Hematopoietic multipotent progenitor cell treated with erythropoietin and hydrocortisone succinate and interleukin-3 and kit ligand, for 8 days (in vitro differentiated cells): ENCODE data around the gene MARCHF3.
"Not testable (repeated sequence)": the region's sequence is repeated elsewhere in the genome, so short reads cannot be mapped to it uniquely, and the experiment has no call there.

Experiments
- DNase-seq: peaks from one replicate; pipeline ENCODE4 v3.0.0-alpha.2; 2015

MARCHF3 gene

DNA sequence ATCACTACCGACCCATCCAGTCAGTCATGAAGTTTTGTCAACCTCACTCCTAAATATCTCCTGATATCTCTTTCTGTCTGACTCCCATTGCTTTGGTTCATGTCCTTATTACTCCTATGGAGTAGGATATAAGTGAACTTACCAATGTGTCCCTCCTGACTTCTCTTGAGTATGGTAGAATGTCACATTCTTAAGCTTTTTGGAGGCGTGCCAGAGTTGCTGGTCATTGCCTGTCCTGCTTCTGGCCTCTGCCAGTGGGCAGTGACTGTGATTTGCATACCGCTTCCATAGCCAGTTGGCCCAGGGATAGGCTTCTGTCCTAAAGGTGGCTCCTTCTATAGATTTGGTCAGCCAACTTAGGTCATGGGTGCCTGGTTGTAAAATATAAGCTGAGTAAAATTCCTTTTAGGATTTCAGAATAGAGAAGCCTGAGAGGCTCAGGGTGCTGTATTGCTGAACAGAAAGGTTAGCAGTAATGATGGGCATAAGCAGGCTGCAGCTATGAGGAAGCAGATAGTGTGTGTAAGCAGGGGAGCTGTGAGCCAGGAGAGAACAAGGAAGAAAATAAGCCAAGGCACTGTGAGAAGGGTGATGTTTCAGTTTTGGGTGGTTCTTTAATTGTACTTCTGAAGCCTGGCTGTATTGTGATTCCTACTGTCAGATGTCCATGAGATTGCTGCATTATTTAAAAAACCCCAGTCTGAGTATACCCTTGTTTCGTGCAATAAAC, 16.1 kb upstream of the MARCHF3 start:
- no peak for DNase-seq

DNA sequence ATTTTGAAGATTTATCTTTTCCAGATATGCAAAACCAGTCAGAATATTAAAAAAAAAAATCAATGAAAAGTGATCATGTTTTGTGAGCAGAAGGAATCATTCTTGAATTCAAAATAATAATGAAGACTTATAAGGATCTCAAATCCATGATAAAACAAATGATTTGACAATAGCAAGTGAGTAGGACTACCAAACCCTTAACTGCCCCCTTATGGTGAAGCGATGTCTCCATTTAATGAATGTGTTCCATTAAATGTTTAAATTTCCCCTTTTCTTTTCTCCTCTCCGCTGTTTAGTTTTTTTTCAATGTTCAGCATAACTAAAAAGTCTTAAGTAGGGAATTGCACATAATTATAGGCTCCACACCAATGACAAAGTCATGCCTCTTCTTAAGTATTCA, 12.2 kb upstream of the MARCHF3 start:
- DNase-seq: peak; percentile 50

DNA sequence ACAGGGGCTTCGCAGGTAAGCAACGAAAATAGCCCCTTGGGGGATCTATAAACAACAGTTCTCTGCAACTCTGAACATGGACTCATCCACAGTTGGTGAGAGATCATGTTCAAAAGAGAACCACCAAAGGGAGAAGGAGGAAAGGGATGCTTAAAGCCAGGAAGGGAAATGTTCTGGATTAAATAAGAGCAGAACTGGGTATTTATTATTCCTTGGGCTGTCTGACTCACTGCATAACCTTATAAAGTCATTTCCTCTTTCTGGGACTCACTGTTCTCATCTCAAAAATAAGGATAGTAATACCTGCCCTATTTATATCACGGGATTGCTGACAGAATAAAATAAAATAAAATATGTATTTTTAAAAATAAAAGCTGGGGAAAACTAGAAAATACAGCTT, 11.2 kb upstream of the MARCHF3 start:
- DNase-seq: no peak

DNA sequence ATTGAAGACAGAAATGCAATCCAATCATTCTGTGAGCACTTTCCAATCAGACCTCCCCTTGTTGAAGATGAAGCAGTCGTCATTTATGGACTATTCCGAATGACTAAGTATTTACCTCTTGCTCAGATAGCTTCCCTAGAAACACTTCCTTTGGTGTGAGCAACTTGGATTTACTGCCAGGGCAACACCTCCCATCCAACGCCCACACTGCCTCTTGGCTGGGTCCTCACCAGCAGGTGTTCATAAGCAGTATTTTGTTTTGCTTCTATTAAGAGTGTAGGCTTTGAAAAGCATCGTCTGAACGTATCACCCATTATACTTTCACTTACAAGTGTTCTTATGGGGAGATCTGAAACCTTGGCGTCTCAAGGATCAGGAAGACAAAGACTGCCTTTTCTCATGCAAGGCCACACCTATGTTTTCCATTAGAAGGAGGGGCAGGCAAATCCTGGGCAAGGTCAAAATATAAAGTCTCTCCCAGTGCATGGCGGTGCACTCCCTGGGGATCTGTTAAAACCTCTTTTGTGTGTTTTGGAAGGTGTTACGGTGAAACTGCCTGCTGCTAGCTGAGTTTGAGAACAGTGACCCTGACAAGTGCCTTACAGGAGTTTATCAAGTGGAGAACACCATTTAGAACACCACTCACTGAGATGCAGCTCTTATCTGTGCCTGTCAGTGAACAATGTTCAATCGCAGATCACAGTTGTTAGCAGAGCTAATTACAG, 10.6 kb upstream of the MARCHF3 start:
- DNase-seq: no peak

DNA sequence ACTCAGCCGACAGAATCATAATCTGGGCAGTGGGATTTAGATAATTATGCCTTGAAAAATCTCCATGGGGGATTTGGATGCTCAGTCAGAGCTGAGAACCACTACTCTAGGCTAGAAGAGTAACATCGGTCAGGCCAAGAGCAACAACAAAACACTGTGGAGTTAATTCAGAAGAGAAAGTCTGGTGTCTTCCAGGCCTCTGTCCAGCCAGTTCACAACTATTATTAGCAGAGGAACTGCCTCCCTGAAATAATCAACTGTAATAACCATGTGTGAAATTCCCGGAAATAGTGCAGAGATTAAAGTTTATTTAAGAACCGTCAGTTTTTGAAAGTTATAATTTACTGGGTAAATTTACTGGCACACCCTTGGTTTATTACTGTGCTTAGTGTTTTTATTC, 8.2 kb upstream of the MARCHF3 start:
- DNase-seq: no peak

DNA sequence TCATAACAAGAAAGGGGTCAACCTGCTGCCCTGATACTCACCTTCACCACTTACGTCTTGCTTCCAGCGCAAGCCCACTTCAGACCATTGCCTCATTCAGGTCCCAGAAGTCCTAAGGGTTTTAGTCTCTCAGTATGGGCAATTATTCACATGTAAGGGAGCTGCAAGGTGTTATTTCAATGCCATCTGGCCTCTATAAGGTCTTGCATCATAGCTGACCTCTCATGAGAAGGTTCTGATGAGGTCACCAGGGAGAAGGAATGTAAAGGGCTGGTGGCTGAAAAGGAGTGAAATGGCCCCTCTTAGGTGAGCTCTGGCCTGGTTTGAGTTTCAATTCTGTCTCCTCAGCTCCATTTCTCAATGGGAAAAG, 1.5 kb upstream of the MARCHF3 start:
- DNase-seq: no peak

DNA sequence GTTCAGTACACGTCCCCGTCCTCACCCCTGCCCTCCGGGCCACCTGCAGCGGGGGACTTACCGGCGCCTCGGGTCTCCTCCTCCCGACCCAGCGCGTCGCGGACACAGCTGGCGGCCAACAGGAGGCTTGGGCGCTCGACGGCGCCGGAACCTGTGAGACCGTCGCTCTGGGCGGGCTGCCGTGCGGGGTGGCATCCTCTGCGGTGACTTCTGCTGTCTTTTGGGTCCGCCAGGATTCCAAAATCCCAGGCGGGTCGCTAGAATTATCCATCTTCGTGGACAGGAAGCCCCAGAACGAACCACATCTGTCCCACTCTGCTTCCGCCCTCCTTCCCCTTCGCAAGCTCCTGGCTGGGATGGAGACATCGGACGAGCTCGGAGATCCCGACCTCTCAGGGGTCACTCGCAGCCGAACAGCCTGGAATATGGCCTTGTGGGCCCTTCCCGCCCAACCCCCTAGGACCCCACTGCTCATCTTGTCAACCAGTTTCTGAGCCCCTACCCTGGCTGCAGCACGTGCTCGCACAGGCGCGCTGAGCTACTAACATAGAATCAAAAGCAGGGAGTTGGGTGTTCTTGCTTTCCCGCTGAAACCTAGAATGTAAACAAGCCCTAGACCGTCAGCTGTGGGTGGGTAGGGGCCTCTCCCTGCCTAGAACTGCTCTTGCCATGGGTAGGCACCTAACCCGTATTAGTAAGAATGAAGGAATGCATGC, 947 bp upstream of the MARCHF3 start:
- DNase-seq: no peak

DNA sequence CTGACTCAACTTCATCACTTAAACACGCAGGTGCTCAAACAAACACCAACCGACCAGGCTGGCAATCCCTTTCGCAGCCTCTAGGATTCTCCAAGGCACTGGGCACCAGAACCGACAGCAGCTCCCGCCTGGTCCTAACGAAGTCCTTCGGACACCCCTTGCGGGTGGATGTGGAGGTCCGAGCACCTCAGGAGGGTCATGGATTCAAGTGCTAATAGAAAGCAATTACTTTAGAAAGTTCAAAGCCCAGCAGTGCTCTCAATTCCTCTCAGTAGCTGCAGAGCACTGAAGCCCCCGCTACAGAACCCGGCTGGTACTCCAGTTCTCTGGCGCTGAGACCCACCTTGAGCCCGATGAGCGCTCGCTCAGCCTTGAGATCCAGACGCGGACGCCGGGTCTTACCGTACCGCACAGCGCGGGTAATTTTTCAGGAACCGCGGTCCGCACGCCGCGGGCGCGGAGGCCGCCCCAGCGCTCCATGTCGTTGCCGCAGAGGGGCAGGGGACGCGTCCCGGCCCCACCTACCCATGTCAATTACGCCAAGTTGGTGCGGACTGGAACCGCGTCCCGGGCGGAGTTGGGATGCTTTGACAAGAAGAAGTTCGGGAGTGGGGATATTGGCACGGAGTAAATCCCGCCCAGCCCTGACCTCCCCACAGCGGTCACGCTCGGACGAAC, 638 bp downstream of the MARCHF3 start:
- peak; percentile 76 for DNase-seq

DNA sequence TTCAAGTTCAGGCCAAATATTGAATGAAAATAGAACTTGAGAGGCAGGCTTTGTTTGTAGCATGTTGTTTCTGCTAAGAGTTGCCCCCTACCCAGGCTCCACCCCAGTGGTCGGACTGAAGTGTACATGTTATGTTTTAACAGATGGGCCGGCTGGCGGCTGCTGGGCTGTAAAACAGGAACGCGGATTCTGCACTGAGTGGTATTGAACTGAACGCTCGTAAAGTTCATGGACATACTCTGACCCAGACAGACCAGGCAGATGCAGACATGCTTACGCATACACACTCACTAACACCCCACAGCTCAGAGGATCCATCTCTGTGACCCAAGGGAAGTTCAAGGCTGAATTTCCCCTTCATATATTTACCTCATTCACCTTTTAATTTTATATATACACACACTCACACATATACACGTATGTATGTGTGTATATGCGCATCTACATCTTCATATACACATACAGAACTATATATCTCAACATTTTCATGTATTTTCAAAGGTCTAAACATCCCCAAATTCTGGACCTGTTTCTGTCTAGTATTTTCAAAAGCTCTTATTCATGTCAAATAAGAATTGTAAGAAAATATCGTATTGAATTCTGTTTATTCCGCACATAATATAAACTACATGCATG, 1.4 kb downstream of the MARCHF3 start:
- peak; percentile 38 for DNase-seq

DNA sequence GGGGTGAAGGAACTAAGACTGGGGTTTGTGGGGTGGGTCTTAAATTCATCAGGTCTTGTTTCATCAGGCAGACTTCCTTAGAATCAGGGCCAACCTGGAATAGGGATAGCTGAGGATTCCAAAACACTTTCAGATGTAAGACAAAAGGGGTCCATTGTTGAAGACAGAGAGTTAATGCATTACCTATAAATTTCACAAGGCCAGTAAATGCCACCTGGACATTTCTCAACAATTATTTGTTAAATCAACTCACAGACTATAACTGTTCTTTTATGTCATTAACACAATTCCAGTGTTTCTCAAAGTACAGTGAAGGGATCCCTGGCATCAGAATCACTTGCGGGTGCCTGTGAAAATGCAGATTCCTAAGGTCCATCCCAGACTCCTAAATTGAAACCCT, 2.8 kb downstream of the MARCHF3 start:
- DNase-seq: no peak

DNA sequence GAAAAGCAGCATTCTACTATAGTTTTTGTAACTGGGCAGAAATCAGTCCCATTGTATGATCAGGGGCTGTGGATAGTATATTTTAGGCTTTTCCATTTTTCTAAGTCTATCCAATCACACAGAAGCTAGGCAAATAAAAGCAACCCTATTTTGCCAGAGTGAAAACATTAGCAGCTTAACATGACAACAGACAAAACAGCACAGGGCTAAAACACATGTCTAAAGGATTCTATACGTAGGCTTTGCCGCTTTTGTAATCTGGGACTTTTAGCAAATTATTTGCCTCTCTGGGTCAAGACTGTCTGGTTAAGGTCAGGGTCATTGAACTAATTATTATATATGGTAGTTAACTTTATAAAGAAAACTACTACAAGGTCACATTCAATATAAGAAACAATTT, 4.2 kb downstream of the MARCHF3 start:
- DNase-seq: no peak

DNA sequence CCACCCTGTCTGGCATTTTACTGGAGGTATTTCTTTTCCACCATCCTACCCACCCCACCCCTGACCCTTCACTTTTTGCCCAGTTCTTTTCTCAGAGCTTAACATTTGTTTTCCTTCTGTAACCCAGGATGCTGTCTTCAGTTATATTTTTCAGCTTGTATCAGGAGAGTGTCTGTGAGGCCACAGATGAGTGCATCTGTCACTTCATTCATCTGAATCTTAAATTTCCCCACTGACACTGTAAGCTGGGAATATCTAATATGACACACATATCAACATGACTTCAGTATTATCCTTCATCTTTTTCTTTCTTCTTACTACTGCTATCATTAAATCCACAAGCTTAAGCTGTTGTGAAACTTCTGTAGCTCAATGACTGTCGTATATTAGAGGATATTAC, 4.9 kb downstream of the MARCHF3 start:
- DNase-seq: no peak

DNA sequence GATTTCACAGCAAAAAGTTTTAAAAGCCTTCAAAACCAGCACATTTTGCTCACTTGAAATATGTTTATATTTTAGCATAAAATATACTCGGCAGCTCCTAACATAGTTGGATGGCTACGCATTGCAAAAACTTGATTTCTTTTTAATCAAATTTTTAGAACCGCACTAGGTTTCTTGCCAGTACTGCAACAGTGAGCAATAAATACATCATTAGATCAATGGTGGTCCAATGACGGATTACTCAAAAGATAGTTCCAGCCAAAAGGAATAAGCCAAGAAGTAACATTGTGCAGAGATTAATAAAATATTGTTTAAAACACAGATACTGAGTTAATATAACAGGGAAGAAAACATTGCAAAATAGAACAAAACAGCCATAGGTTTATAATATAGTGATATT, 5.5 kb downstream of the MARCHF3 start:
- no peak for DNase-seq

DNA sequence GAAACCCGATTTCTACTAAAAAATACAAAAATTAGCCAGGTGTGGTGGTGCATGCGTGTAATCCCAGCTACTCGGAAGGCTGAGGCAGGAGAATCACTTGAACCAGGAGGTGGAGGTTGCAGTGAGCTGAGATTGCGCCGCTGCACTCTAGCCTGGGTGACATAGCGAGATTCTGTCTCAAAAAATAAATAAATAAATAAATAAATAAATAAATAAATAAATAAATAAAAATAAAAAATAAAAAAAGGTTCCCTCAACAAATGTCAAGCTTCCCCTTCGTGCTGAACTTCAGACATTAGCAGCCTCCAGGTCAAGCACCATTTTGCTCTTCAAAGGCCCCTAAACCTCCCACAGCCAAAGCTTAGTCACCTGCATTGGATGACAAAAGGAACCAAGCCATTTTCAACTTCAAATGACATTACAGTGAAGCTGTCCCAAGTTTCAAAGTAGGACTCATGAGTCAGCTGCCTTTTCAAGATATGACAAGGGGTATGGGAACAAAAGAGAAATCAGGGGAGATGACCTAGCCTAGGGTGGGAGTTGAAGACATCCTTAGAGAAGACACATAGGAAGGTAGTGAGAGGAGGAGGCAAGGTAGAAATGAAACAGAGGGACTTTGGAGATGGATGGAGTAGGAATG, 6.7 kb downstream of the MARCHF3 start:
- DNase-seq: not testable (repeated sequence)

DNA sequence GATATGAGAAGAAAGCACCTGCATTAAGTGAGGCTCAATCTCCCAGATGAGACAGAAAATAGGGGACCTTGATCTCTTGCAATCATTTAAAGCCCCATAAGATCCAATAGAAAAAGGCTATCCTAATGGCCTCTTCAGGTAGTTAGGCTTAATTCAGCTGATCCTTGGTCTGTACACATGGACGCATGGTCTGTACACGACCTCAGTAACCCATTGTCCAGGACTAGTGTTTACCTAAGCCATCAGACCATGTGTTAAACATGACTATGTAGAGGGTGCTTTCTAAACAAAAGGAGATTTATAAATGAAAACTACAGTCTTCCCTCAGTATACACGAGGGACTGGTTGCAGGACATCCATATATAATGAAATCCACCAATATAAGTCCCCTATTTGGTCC, 7.5 kb downstream of the MARCHF3 start:
- DNase-seq: no peak

DNA sequence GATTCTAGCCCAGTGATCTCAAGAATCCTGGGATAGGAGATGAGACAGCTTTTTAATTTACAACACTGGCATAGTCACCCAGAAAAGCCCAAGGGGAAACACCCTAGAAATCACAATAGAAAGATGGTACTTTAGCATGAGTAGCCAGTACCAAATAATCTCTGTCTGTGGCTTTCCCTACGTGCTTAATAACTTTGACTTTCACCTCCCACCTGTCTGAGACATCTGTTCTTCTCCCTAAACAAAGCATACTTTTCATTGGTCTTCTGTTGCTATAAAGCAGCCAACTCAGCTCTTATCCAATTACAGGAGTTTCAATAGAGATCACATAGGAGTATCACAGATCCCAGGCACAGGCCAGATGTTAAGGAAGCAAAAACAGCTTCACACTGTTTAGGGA, 10.4 kb downstream of the MARCHF3 start:
- no peak for DNase-seq

DNA sequence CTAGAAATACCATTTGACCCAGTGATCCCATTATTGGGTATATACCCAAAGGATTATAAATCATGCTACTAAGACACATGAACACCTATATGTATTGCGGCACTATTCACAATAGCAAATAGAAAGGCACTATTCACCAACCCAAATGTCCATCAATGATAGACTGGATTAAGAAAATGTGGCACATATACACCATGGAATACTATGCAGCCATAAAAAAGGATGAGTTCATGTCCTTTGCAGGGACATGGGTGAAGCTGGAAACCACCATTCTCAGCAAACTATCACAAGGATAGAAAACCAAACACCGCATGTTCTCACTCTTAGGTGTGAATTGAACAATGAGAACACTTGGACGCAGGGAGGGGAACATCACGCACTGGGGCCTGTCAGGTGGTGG, 13.6 kb downstream of the MARCHF3 start:
- DNase-seq: not testable (repeated sequence)

DNA sequence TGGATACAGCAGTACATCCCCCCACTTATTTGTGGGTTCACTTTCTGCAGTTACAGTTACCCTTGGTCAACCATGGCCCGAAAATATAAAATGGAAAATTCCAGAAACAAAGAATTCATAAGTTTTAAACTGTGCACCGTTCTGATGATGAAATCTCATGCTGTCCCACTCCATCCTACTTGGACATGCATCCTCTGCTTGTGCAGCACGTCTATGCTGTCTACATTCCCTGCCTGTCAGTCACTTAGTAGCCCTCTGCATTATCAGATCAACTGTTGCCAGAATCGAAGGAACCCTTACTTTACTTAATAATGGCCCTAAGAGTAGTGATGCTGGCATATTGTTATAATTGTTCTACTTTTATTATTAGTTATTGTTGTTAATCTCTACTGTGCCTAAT, 14.6 kb downstream of the MARCHF3 start:
- DNase-seq: no peak

DNA sequence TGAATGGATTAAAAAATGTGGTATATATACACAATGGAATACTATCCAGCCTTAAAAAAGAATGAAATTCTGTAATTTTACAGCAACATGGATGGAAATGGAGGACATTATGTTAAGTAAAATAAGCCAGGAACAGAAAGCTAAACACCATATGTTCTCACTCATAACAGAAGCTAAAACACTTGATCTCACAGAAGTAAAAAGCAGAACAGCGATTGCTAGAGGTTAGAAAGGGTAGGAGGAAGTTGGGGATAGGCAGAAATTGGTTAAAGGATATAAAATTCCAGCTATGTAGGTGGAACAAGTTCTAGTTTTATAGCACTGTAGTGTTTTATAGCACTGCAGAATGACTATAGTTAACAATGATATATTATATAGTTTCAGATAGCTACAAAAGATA, 15.8 kb downstream of the MARCHF3 start:
- no peak for DNase-seq

DNA sequence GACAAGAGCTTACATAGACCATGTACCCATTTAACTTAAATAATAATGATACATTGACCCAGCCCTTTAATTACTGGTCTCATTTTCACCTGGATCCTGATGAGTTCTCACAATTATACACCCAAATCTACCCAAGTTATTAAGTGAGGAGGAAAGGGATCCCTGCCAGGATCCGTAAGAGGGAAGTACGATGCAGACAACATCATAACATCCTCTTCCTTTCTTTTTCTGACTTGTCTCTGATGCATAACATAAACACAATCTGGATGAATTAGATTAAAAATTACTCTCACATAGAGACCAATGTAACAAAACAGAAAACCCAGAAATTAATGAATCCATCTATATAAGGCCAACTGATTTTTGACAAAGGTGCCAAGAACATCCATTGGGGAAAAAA, 17.0 kb downstream of the MARCHF3 start:
- no peak for DNase-seq

DNA sequence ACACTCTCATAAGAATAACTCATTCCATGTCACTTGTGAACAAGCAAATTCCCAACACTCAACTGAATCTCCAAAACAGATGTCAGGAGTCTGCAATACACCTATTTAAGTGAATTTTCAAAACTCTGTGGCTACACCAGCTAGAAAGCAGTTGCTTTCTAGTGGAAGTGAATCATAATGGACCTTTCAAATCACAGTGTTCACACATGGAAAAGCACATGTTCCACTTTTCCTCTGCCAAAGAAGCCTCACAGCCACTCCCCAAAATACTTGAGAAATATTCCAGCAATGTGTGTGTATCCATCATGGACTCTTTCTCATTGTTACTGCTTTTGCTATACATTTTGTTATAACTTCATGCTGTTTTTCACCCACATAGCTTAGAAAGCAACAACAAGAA, 17.4 kb downstream of the MARCHF3 start:
- DNase-seq: no peak

DNA sequence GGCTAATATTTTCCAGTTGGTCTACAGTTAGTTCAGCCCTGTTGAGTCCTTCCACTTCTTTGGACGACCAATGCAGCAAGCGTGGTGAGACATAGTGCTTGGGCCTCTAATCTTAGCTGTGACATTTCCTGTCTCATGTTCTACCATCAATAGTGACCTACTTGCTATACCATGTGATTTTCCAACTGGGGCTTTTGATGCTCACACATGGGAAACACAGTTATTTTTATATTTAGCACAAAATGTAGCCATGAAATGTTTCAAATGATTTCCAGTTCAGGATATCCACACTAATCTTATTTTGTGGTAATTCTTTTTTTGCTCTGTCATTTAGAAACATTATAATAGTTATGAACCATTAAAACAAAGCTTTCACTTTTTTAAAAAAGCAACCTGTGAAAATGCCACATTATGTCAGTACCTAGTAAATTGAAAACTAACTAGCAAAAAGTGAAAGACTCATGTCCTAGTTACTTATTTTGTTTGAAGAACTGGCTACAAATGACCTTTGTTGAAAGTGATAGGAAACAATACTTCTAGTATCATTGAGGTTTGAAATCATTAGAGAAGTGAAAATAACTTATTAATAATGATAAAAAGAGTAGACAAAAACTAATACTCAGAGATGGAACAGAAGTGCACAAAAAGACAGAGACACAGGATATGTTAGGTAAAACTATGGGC, 18.3 kb downstream of the MARCHF3 start:
- DNase-seq: no peak
